ENCODE data around the gene ORC6. TPM values are rescaled to one million over a fixed set of nuclear protein-coding genes. Genes with fewer than 3 reads are reported as not detected.

The ORC6 gene
- total RNA-seq, 1 experiment from 2014 or later, result 95.0 TPM

- no peak overlapping the region for H3K23ac ChIP-seq (ENCODE audit: insufficient read length, low read depth, low read length)
- no peak overlapping the region for H4K5ac ChIP-seq (ENCODE audit: insufficient read length, low read depth, low read length)
- Mint-ChIP-seq H3K9me3 (no peaks in the 10 kb centered on the region; a peak in 1 of 5 replicates), H3K4me1 (peaks cover under 1 to 2% of the 10 kb centered on the region in 2 experiments; a peak in 2 of 4 replicates), H3K4me3 (no peak overlapping the region), H3K36me3 (ENCODE audit: insufficient read depth in 1 of 3, low read depth in 3 of 3) (no peaks in the 10 kb centered on the region), H3K27ac (no peak overlapping the region), H3K27me3 (ENCODE audit: low read depth) (no peaks in the 10 kb centered on the region; the same call in 1 of the 2 replicates)
- no peak overlapping the region for H2BK12ac ChIP-seq (ENCODE audit: insufficient read length, low read depth, low read length)
- no peaks in the 10 kb centered on the region for H3K23me2 ChIP-seq (ENCODE audit: insufficient read length, low read depth, low read length, poor library complexity, severe bottlenecking)
- H3K14ac ChIP-seq (ENCODE audit: insufficient read depth, low read length), result no peak overlapping the region
- no peak overlapping the region for H3K27ac ChIP-seq (ENCODE audit: insufficient read length, low read depth, low read length)
- H2BK5ac ChIP-seq (ENCODE audit: insufficient read length, low read length), result no peak overlapping the region
- H4K20me1 ChIP-seq (ENCODE audit: control insufficient read depth, insufficient read depth, insufficient read length), result no peaks in the 10 kb centered on the region
- no peak overlapping the region for H2AK5ac ChIP-seq (ENCODE audit: insufficient read length, low read length)
- H3K27me3 ChIP-seq (ENCODE audit: insufficient read depth, low read length), result no peaks in the 10 kb centered on the region
- H3K9me3 ChIP-seq (ENCODE audit: control insufficient read depth, low read depth, low read length), result no peaks in the 10 kb centered on the region
- no peak for TF ChIP-seq CTCF (conservative IDR thresholded peaks at IDR 0.05)
- no peak overlapping the region for H3K18ac ChIP-seq (ENCODE audit: insufficient read length, low read depth, low read length)
- no peak overlapping the region for H2BK120ac ChIP-seq (ENCODE audit: low read depth, low read length, poor library complexity, severe bottlenecking)
- H3K79me1 ChIP-seq (ENCODE audit: insufficient read depth, low read depth, low read length, poor library complexity, severe bottlenecking), result no peaks in the 10 kb centered on the region
- H2BK15ac ChIP-seq (ENCODE audit: low read depth, low read length), result no peak overlapping the region
- no peak overlapping the region for H2BK20ac ChIP-seq (ENCODE audit: low read depth, low read length, poor library complexity, severe bottlenecking)
- H3K4me2 ChIP-seq (ENCODE audit: insufficient read depth, insufficient read length, low read length), result no peak overlapping the region
- no peak for DNase-seq
- no peak overlapping the region for H3K9ac ChIP-seq (ENCODE audit: extremely low read depth, insufficient read length, low read length)
- H3K56ac ChIP-seq (ENCODE audit: insufficient read length, low read depth, low read length), result no peak overlapping the region
- H3T11ph ChIP-seq (ENCODE audit: low read length), result no peak overlapping the region
- H4K8ac ChIP-seq (replicated peaks; ENCODE audit: insufficient read length, low read depth, low read length), result no peak overlapping the region
- no peaks in the 10 kb centered on the region for H3K4me1 ChIP-seq (ENCODE audit: insufficient read depth, low read length)
- H3K79me2 ChIP-seq (ENCODE audit: insufficient read depth, low read length), result no peaks in the 10 kb centered on the region
- H2AFZ ChIP-seq (ENCODE audit: low read length), result no peak overlapping the region
- H4K91ac ChIP-seq (ENCODE audit: insufficient read length, low read depth, low read length), result no peak overlapping the region
- no CpG with 5 or more reads among the region's 14 CpGs for WGBS (ENCODE audit: extremely low coverage, insufficient read length, low lambda C conversion rate)
- no peak overlapping the region for H3K4ac ChIP-seq (ENCODE audit: low read depth, low read length)
Measured at GRCh38 chr16:46737621-46738214, 48.3 kb downstream of the ORC6 start.

All from H9 (cell line).